ENCODE measurements around the gene EIF1.

Gene EIF1

DNA sequence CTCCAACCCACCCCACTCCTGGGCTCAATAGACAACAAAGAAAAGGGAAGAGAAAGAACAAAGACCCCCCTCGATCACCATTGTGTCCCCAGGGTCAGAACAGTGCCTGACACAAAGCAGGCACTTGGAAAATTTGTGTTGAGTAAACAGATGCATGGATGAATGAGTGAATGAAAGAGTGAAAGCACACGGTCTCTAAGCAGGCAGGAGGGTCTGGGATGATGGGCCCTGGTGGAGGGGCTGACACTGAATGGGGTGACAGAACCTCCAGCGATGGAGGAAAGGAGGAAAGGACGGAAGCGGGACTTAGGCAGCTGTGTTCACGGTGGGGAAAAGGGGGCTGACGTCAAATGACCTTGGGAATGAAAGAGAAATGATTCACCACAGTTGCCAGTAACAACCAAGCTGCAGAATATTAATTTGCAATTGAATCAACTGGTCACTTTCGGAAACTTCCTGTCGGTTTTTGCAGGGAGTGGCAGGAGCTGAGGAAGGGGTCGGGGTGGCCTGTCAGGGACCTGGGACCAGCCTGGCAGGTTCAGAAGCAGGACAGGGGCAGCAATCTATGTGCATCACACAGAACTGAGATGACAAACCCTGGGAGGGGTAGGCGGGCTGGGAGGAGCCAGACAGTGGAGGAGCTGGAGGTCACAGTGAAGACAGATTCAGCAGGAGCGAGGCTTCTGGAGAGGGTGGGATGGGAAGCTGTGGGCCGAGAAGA lies 16.7 kb downstream of the EIF1 start:
- no peak for DNase-seq (ENCODE audit: low spot score)
- TF ChIP-seq, protein P1, sequence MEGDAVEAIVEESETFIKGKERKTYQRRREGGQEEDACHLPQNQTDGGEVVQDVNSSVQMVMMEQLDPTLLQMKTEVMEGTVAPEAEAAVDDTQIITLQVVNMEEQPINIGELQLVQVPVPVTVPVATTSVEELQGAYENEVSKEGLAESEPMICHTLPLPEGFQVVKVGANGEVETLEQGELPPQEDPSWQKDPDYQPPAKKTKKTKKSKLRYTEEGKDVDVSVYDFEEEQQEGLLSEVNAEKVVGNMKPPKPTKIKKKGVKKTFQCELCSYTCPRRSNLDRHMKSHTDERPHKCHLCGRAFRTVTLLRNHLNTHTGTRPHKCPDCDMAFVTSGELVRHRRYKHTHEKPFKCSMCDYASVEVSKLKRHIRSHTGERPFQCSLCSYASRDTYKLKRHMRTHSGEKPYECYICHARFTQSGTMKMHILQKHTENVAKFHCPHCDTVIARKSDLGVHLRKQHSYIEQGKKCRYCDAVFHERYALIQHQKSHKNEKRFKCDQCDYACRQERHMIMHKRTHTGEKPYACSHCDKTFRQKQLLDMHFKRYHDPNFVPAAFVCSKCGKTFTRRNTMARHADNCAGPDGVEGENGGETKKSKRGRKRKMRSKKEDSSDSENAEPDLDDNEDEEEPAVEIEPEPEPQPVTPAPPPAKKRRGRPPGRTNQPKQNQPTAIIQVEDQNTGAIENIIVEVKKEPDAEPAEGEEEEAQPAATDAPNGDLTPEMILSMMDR (IDR thresholded peaks at IDR 0.05; ENCODE audit: extremely low read depth, missing control alignments), result no peak

DNA sequence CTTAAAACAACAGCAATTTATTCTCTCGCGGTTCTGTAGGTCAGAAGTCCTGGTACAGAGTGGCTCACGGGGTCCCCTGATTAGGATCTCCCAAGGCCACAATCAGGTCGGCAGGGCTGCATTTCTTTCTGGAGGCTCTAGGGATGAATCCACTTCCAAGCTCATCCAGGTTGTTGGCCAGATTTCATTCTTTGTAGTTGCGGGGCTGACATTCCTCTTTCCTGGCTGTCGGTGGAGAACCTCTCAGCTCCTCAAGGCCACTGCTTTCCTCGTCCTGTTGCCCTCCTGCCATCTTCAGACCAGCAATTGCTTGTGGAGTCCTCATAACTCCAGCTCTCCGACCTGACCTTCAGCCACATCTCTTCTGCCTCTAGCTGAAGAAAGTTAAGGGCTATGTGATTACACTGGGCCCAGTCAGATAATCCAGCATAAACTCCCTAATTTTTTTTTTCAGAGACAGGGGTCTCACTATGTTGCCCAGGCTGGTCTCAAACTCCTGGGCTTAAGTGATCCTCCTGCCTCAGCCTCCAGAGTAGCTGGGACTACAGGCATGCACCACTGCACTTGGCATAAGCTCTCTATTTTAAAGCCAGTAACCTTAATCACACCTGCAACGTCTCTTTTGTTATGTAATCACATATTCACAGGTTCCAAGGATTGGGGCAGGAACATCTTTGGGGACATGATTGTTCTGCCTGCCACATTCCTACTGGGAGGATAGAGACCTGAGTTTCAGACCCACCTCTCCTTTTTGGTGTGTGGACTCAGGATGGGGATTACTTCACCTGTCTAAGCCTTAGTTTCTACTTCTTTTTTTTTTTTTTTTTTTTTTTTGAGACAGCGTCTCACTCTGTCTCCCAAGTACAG lies 19.4 kb downstream of the EIF1 start:
- DNase-seq (ENCODE audit: low spot score), result no peak
- TF ChIP-seq, protein P1 (IDR thresholded peaks at IDR 0.05; ENCODE audit: extremely low read depth, missing control alignments), result no peak

DNA sequence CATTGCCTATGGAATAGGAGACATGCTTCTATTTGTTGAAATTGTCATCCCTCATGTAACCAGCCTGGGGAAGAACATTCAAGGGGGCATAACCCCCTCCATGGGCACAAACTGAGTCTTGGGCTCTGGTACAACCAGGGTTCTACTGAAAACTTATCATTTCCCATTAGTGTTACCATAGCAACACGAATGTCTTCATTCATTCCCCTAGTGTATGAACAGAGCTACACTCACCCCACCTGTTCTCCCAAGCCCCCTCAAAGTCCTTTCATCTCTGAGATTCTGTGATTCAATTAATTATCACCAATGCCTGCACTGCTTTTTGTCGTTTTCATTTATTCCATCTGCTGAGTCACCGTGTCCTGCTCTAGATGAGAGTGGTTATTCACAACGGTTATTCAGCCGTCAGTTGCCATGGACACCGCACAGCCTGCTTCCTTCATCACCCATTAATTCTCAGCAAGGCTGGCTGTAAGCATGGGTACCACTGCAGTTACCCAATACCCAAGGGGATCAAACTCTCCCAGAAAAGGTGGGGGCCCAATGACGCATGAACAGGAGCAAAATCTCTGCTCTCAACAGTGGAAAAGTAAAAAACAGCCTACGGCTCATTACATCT lies 21.9 kb downstream of the EIF1 start:
- no peak for DNase-seq (ENCODE audit: low spot score)

DNA sequence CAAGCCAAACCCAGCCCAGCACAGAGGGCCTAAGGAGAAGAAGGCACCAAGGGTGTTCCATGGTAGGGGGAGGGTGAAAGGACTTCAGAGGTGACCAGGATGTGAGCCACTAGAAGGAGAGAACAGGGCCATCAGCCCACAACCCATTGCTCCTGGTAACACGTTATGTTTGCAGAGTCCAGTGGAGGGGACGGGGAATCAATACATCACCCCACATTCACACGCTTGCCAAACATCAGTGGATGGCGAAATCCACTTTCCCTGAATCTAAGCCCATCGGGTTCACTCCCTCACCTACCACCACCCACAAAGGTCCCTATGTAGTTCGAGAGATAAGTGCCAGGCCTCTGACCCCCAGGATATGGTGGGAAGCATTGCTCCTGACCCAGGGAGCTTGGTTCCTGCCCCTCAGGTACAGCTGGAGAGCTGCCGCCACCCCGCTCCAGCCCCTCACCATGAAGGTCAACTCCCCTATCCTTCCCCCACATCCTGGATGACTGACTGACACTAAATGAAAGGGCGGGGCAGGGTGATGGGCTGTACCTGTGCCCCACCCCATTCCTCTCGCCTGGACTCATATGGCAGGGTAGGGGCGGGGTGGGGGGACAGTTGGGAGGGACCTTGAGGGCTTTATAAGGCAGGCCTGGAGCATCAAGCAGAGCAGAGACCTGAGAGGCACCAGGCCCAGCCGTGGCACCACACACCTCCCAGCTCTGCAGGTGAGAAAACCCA lies 23.1 kb downstream of the EIF1 start, which contains the start of gene GAST:
Gene GAST (plus strand): TSS at position 663 of the 732 bp plus-strand sequence. CDS start 3,106 bp downstream, outside the sequence.
- TF ChIP-seq, protein P1 (IDR thresholded peaks at IDR 0.05; ENCODE audit: extremely low read depth, missing control alignments), result no peak
- DNase-seq (ENCODE audit: low spot score), result no peak

More for the DNA sequence above, 21.9 kb downstream of the EIF1 start:
- TF ChIP-seq, protein P1 (IDR thresholded peaks at IDR 0.05; ENCODE audit: extremely low read depth, missing control alignments), result no peak

DNA sequence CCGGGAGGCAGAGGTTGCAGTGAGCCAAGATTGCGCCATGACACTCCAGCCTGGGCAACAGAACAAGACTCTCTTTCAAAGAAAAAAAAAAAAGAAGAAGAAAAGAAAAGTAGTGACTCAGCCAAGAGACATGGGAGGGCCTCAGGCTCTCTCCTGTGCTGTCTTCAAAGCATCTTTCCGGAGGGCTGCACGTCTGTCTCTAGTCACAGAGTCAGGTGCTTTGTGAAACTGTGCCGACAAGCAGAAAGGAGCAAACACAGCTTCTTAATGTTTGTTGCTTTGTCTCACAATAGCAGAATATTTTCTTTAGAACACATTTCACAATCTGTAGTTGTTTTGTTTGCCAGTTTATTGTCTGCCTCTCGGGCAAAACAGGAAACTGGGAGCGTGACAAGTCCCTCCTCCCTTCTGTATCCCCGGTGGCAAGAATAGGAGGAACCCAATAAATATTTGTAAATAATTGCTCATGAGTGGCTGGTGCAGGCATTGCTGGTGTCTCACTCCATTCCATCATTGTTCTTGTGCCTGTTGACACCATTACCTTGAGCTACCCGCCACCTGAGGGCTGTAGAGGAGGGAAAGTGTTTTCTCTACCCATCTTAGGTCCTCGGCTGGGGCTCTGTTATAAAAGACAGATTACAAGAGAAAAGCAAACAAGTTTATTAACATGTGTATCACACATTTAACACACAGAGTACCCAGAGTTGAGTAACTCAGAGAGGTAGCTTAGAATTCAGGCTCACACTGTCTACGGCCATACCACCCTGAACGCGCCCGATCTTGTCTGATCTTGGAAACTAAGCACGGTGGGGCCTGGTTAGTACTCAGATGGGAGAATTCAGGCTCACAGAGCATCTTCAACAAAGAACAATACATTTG lies 29.0 kb downstream of the EIF1 start:
- TF ChIP-seq, protein P1 (IDR thresholded peaks at IDR 0.05; ENCODE audit: extremely low read depth, missing control alignments), result no peak
- no peak for DNase-seq (ENCODE audit: low spot score)

DNA sequence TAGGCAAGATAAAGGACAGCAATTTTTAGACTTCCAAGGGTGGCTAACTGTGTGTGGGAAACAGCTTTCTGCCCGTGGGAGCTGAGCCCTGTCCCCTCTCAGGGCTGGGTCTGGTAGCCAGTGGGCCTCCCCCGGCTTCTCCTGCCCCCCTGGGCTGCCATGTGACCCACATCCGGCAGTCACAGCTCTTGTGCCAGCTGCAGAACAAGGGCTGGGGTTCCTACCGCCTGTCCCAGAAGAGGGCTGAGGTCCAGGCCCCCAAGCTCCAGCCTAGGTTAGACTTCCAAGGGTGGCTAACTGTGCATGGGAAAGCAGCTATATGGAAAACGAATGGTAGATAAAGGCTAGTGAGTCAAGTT lies 29.6 kb downstream of the EIF1 start:
- DNase-seq (ENCODE audit: low spot score), result no peak
- TF ChIP-seq, protein P1 (IDR thresholded peaks at IDR 0.05; ENCODE audit: extremely low read depth, missing control alignments), result no peak
